WTC11 (cell line): ENCODE results near the gene TASP1. TPM values are rescaled to one million over a fixed set of nuclear protein-coding genes. Genes with fewer than 3 reads are reported as not detected.

ENCODE experiments used
- ATAC-seq: fragments of 200-7000 bp; cut with Tn5 transposase; 2 replicates; pipeline ENCODE4 v1.10.0; 2021; ENCODE audit warnings: mild to moderate bottlenecking, moderate library complexity
- CTCF ChIA-PET: fragments of 300-600 bp; sonication (Branson Sonifier 250); formaldehyde crosslinking; loops from one replicate; lab custom pipeline; 2021; ENCODE audit warnings: antibody characterized with exemption; lab: Charles Lee
- POLR2A ChIA-PET: fragments of 350-600 bp; sonication (Branson Sonifier 250); formaldehyde crosslinking; loops from one replicate; lab custom pipeline; 2021; ENCODE audit warnings: antibody characterized with exemption; lab: Charles Lee
- DNase-seq: peaks from one replicate; pipeline ENCODE4 v3.0.0; 2021; ENCODE audit warnings: low spot score
- H3K27ac Mint-ChIP-seq: 2 replicates; pipeline ENCODE4 v1.8.0; 2021; ENCODE audit warnings: mixed read lengths
- H3K27me3 Mint-ChIP-seq: 2 replicates; pipeline ENCODE4 v1.8.0; 2021; ENCODE audit warnings: low read depth, mild to moderate bottlenecking, moderate library complexity, mixed read lengths
- H3K36me3 Mint-ChIP-seq: 2 replicates; pipeline ENCODE4 v1.8.0; 2021; ENCODE audit warnings: mixed read lengths
- H3K4me1 Mint-ChIP-seq: 2 replicates; pipeline ENCODE4 v1.8.0; 2022; ENCODE audit warnings: mixed read lengths
- H3K4me3 Mint-ChIP-seq: 2 replicates; pipeline ENCODE4 v1.8.0; 2021; ENCODE audit warnings: mild to moderate bottlenecking, moderate library complexity, mixed read lengths
- H3K9me3 Mint-ChIP-seq: 2 replicates; pipeline ENCODE4 v1.8.0; 2021; ENCODE audit warnings: mixed read lengths
- EMX1 ChIP-seq: fragments of 250-450 bp; sonication (Bioruptor Pico); IDR thresholded peaks from 2 replicates; pipeline ENCODE4 v1.8.0; 2021; ENCODE audit warnings: mild to moderate bottlenecking
- FOXK1 ChIP-seq: sonication (generic); formaldehyde crosslinking; IDR thresholded peaks from 2 replicates; pipeline ENCODE4 v1.8.0; 2022; ENCODE audit warnings: mild to moderate bottlenecking, moderate library complexity, missing genetic modification reagents
- GABPB1 ChIP-seq: sonication (generic); formaldehyde crosslinking; IDR thresholded peaks from 2 replicates; pipeline ENCODE4 v1.8.1; 2023; ENCODE audit warnings: mild to moderate bottlenecking, missing genetic modification reagents
- GRHL2 ChIP-seq: fragments of 250-450 bp; sonication (Bioruptor Pico); IDR thresholded peaks from 2 replicates; pipeline ENCODE4 v1.8.0; 2022; ENCODE audit warnings: mild to moderate bottlenecking, moderate library complexity; ENCODE audit not compliant: insufficient replicate concordance, severe bottlenecking
- GTF2I ChIP-seq: fragments of 250-450 bp; sonication (Bioruptor Pico); conservative IDR thresholded peaks from 2 replicates; pipeline ENCODE4 v1.4.0; 2021; ENCODE audit warnings: mild to moderate bottlenecking
- HMGA2 ChIP-seq: fragments of 250-450 bp; sonication (Bioruptor Pico); IDR thresholded peaks from 2 replicates; pipeline ENCODE4 v1.4.0; 2021; ENCODE audit warnings: mild to moderate bottlenecking, moderate library complexity
- SMAD4 ChIP-seq: sonication (generic); formaldehyde crosslinking; IDR thresholded peaks from 2 replicates; pipeline ENCODE4 v1.8.0; 2022; ENCODE audit warnings: mild to moderate bottlenecking, missing genetic modification reagents
- TEAD4 ChIP-seq: sonication (generic); formaldehyde crosslinking; IDR thresholded peaks from 2 replicates; pipeline ENCODE4 v1.8.0; 2022; ENCODE audit warnings: mild to moderate bottlenecking, missing genetic modification reagents
- ZNF396 ChIP-seq: fragments of 250-450 bp; sonication (Bioruptor Pico); IDR thresholded peaks from 2 replicates; pipeline ENCODE4 v1.8.0; 2021; ENCODE audit warnings: mild to moderate bottlenecking, moderate library complexity, borderline replicate concordance
- ZNF423 ChIP-seq: fragments of 250-450 bp; sonication (Bioruptor Pico); IDR thresholded peaks from 2 replicates; pipeline ENCODE4 v2.1.2; 2022; ENCODE audit warnings: mild to moderate bottlenecking, moderate library complexity
- total RNA-seq: library from RNA; stranded (reverse); gene quantifications from 3 replicates; pipeline ENCODE4 v1.2.3, GENCODE V29; 2021
- TF ChIP-seq, protein P1 (sequence below): fragments of 250-450 bp; sonication (Bioruptor Pico); IDR thresholded peaks from 2 replicates; pipeline ENCODE4 v1.9.0; 2021; ENCODE audit warnings: moderate library complexity, mild to moderate bottlenecking, inconsistent platforms, borderline replicate concordance
- TF ChIP-seq, protein P2 (sequence below): fragments of 200-600 bp; IDR thresholded peaks from 2 replicates; pipeline ENCODE4 v1.8.0; 2022; ENCODE audit warnings: antibody characterized with exemption
- TF ChIP-seq, protein P3 (sequence below): fragments of 250-450 bp; sonication (Bioruptor Pico); IDR thresholded peaks from 2 replicates; pipeline ENCODE4 v1.9.0; 2021; ENCODE audit warnings: mild to moderate bottlenecking, borderline replicate concordance
- TF ChIP-seq, protein P4 (sequence below): sonication (generic); formaldehyde crosslinking; IDR thresholded peaks from 2 replicates; pipeline ENCODE4 v1.8.1; 2022; ENCODE audit warnings: low read depth, missing genetic modification reagents, borderline replicate concordance

Gene TASP1
- total RNA-seq, 1 experiment from 2014 or later = 12.4 TPM

DNA sequence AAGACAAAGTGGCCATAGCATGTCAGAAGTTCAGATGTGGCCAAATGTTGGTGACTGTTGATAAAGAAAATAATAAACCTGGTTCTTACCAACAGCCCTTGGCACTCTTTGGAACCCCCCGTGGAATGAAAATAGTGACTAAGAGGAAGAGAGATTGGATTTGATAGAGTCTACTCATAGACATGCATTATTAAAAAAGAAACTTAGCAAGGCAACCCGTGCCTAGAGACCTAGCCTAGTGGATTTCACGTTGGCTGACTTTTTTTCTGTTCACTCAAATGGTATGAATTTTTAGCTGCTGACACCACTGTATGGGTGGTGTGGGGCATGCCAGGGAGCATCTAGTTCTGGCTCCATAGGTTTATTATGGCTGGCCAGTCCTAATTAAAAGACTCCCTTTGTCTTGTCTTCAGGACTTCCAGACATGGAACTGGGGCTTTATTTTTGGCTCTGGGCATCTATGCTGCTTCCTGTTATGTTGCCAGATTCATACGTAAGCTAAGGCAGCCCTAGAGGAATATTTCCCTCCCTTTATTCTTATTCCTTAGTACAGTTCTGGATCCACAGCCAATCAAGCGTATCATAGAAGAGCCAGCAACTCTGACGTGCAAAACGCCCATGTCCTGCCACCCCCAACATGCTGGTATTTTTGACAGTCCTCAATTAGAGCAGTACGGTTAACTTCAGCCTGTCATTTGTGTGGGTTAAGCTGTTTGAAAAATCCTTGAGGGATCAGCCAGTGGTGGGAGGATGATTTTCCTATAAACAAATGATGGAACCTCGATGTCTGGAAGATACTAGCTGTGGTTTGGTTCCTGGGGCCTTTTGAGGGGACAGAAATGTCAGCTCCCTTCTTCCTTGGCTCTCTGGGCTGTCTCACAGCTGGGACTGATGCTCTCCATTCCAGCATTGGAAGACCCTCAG, 290.2 kb downstream of the TASP1 start:
- no peak for ATAC-seq
- no peak overlapping the region for H3K27ac Mint-ChIP-seq
- POLR2A ChIA-PET = no interaction called here

DNA sequence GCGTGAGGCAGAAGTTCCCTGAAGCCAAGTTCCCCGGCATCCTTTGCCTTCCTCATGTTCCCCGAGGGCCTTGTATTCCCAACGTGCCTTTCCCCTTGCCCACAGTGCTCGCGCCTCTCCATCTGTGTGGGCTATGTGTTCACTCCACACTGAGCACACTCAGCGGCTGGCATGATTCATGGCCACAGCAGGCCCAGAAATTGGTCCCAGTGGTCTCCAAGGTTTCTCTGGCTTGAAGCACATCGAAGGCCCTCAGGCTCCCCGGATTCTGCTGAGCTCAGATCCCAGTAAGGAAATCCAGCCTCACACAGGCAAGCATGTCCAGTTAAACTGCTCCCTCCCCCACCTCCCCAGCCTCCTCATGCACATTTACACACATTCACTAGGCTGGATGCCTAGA, 294.1 kb downstream of the TASP1 start:
- Mint-ChIP-seq H3K4me3 (no peak overlapping the region), H3K27ac (no peak overlapping the region), H3K36me3 (no peaks in the 10 kb centered on the region; the same call in 1 of the 2 replicates), H3K9me3 (no peaks in the 10 kb centered on the region), H3K27me3 (no peaks in the 10 kb centered on the region), H3K4me1 (peaks cover 29% of the 10 kb centered on the region)
- no peak for TF ChIP-seq HMGA2
- TF ChIP-seq ZNF396 (CRISPR knock-in tag) = no peak
- ChIA-PET CTCF (interaction anchor here (1.0 kb wide), 1 partner anchor 20 kb away, joined by 3 read pairs; no protein-coding TSS in a partner anchor), POLR2A (no interaction called here)
- DNase-seq (no peak), ATAC-seq (no peak)

More for the DNA sequence above, 290.2 kb downstream of the TASP1 start:
- no peak for DNase-seq
- no peaks in the 10 kb centered on the region for H3K36me3 Mint-ChIP-seq
- TF ChIP-seq, protein P1, sequence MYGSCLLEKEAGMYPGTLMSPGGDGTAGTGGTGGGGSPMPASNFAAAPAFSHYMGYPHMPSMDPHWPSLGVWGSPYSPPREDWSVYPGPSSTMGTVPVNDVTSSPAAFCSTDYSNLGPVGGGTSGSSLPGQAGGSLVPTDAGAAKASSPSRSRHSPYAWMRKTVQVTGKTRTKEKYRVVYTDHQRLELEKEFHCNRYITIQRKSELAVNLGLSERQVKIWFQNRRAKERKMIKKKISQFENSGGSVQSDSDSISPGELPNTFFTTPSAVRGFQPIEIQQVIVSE (CRISPR knock-in tag) = no peak
- TF ChIP-seq GRHL2 (CRISPR knock-in tag) (no peak), SMAD4 (CRISPR knock-in tag) (no peak), EMX1 (CRISPR knock-in tag) (no peak), GABPB1 (CRISPR knock-in tag) (no peak), ZNF423 (CRISPR knock-in tag) (no peak), GTF2I (no peak), TEAD4 (no peak), FOXK1 (no peak)
- TF ChIP-seq, protein P2, sequence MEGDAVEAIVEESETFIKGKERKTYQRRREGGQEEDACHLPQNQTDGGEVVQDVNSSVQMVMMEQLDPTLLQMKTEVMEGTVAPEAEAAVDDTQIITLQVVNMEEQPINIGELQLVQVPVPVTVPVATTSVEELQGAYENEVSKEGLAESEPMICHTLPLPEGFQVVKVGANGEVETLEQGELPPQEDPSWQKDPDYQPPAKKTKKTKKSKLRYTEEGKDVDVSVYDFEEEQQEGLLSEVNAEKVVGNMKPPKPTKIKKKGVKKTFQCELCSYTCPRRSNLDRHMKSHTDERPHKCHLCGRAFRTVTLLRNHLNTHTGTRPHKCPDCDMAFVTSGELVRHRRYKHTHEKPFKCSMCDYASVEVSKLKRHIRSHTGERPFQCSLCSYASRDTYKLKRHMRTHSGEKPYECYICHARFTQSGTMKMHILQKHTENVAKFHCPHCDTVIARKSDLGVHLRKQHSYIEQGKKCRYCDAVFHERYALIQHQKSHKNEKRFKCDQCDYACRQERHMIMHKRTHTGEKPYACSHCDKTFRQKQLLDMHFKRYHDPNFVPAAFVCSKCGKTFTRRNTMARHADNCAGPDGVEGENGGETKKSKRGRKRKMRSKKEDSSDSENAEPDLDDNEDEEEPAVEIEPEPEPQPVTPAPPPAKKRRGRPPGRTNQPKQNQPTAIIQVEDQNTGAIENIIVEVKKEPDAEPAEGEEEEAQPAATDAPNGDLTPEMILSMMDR = no peak
- TF ChIP-seq, protein P3, sequence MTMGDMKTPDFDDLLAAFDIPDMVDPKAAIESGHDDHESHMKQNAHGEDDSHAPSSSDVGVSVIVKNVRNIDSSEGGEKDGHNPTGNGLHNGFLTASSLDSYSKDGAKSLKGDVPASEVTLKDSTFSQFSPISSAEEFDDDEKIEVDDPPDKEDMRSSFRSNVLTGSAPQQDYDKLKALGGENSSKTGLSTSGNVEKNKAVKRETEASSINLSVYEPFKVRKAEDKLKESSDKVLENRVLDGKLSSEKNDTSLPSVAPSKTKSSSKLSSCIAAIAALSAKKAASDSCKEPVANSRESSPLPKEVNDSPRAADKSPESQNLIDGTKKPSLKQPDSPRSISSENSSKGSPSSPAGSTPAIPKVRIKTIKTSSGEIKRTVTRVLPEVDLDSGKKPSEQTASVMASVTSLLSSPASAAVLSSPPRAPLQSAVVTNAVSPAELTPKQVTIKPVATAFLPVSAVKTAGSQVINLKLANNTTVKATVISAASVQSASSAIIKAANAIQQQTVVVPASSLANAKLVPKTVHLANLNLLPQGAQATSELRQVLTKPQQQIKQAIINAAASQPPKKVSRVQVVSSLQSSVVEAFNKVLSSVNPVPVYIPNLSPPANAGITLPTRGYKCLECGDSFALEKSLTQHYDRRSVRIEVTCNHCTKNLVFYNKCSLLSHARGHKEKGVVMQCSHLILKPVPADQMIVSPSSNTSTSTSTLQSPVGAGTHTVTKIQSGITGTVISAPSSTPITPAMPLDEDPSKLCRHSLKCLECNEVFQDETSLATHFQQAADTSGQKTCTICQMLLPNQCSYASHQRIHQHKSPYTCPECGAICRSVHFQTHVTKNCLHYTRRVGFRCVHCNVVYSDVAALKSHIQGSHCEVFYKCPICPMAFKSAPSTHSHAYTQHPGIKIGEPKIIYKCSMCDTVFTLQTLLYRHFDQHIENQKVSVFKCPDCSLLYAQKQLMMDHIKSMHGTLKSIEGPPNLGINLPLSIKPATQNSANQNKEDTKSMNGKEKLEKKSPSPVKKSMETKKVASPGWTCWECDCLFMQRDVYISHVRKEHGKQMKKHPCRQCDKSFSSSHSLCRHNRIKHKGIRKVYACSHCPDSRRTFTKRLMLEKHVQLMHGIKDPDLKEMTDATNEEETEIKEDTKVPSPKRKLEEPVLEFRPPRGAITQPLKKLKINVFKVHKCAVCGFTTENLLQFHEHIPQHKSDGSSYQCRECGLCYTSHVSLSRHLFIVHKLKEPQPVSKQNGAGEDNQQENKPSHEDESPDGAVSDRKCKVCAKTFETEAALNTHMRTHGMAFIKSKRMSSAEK (CRISPR knock-in tag) = no peak
- TF ChIP-seq, protein P4, sequence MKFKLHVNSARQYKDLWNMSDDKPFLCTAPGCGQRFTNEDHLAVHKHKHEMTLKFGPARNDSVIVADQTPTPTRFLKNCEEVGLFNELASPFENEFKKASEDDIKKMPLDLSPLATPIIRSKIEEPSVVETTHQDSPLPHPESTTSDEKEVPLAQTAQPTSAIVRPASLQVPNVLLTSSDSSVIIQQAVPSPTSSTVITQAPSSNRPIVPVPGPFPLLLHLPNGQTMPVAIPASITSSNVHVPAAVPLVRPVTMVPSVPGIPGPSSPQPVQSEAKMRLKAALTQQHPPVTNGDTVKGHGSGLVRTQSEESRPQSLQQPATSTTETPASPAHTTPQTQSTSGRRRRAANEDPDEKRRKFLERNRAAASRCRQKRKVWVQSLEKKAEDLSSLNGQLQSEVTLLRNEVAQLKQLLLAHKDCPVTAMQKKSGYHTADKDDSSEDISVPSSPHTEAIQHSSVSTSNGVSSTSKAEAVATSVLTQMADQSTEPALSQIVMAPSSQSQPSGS (CRISPR knock-in tag) = no peak
- H3K4me3 Mint-ChIP-seq = no peak overlapping the region
- no peaks in the 10 kb centered on the region; the same call in 1 of the 2 replicates for H3K9me3 Mint-ChIP-seq
- peaks cover 21% of the 10 kb centered on the region for H3K4me1 Mint-ChIP-seq
- CTCF ChIA-PET = interaction anchor here (1.0 kb wide), 1 partner anchor 24 kb away, joined by 3 read pairs; no protein-coding TSS in a partner anchor
- no peaks in the 10 kb centered on the region for H3K27me3 Mint-ChIP-seq
